Measurements from ENCODE around the gene SPEF1.

SPEF1 gene

DNA sequence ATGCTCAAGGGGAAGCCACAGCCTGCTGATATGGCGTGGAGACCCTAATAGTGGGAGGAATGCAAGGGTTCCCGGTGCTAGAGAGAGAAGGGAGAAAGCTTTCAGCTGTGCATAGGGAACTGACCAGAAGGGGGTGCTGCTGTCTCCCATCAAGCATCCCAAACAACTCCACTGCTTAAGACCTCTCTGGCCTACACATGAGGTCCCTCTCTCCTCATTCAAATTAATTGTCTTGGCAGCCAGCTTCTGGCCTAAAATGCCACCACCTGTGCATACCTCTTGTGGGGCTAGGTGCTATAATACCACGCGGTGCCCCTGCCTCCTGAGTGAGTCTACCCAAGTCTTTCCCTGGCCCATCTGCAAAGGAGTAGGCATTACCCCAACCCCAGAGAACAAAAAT, 28.1 kb downstream of the SPEF1 start:
- H3K36me3 ChIP-seq (ENCODE audit: control insufficient read depth, low read length): peaks cover 10% of the 10 kb centered on the region
- H3K27ac ChIP-seq (ENCODE audit: low read depth, low read length): no peak overlapping the region
- H3K4me3 ChIP-seq (ENCODE audit: low read length): no peak overlapping the region
- no peaks in the 10 kb centered on the region for H3K9me3 ChIP-seq (ENCODE audit: control insufficient read depth, insufficient read depth, low read length)
- no peaks in the 10 kb centered on the region for H3K9me2 ChIP-seq (replicated peaks; ENCODE audit: control insufficient read depth, low read length)
- TF ChIP-seq EZH2phosphoT487 (IDR thresholded peaks at IDR 0.05; ENCODE audit: borderline replicate concordance, low read length) (no peak), CTCF (IDR thresholded peaks at IDR 0.05; ENCODE audit: low read depth, low read length, poor library complexity, severe bottlenecking) (peak; percentile 89)
- H3K4me1 ChIP-seq (ENCODE audit: control insufficient read depth, low read length): no peaks in the 10 kb centered on the region
- no peaks in the 10 kb centered on the region for H3K27me3 ChIP-seq (ENCODE audit: control insufficient read depth, low read length)
- H3K79me2 ChIP-seq (ENCODE audit: control insufficient read depth, low read length): no peaks in the 10 kb centered on the region
- H3F3A ChIP-seq (ENCODE audit: control insufficient read depth, insufficient read depth): no peaks in the 10 kb centered on the region
- H3K4me2 ChIP-seq (ENCODE audit: low read length): no peak overlapping the region
- no peaks in the 10 kb centered on the region for H4K20me1 ChIP-seq (ENCODE audit: control insufficient read depth, insufficient read depth, low read depth, low read length)

- no peaks in the 10 kb centered on the region for H4K20me1 ChIP-seq (ENCODE audit: control insufficient read depth, insufficient read depth, low read depth, low read length)
- H3F3A ChIP-seq (ENCODE audit: control insufficient read depth, insufficient read depth): no peaks in the 10 kb centered on the region
- no peaks in the 10 kb centered on the region for H3K9me3 ChIP-seq (ENCODE audit: control insufficient read depth, insufficient read depth, low read length)
- TF ChIP-seq CTCF (IDR thresholded peaks at IDR 0.05; ENCODE audit: low read depth, low read length, poor library complexity, severe bottlenecking) (no peak), EZH2phosphoT487 (IDR thresholded peaks at IDR 0.05; ENCODE audit: borderline replicate concordance, low read length) (no peak)
- no peak overlapping the region for H3K4me2 ChIP-seq (ENCODE audit: low read length)
- H3K9me2 ChIP-seq (replicated peaks; ENCODE audit: control insufficient read depth, low read length): no peaks in the 10 kb centered on the region
- no peak overlapping the region for H3K4me3 ChIP-seq (ENCODE audit: low read length)
- H3K36me3 ChIP-seq (ENCODE audit: control insufficient read depth, low read length): peaks cover 5% of the 10 kb centered on the region; the same call in 1 of the 2 replicates
- no peaks in the 10 kb centered on the region for H3K79me2 ChIP-seq (ENCODE audit: control insufficient read depth, low read length)
- no peak overlapping the region for H3K27ac ChIP-seq (ENCODE audit: low read depth, low read length)
- H3K4me1 ChIP-seq (ENCODE audit: control insufficient read depth, low read length): no peaks in the 10 kb centered on the region
- H3K27me3 ChIP-seq (ENCODE audit: control insufficient read depth, low read length): no peaks in the 10 kb centered on the region
These were observed 28.9 kb downstream of the SPEF1 start for GRCh38 chr20:3752386-3752759.

GRCh38 chr20:3751675-3752385, 29.4 kb downstream of the SPEF1 start:
- no peaks in the 10 kb centered on the region for H3K9me2 ChIP-seq (replicated peaks; ENCODE audit: control insufficient read depth, low read length)
- no peak overlapping the region for H3K27ac ChIP-seq (ENCODE audit: low read depth, low read length)
- no peak for TF ChIP-seq EZH2phosphoT487 (IDR thresholded peaks at IDR 0.05; ENCODE audit: borderline replicate concordance, low read length)
- no peak overlapping the region for H3K4me2 ChIP-seq (ENCODE audit: low read length)
- H3K4me3 ChIP-seq (ENCODE audit: low read length): no peak overlapping the region
- H3K36me3 ChIP-seq (ENCODE audit: control insufficient read depth, low read length): peaks cover 5% of the 10 kb centered on the region; the same call in 1 of the 2 replicates
- H3K27me3 ChIP-seq (ENCODE audit: control insufficient read depth, low read length): no peaks in the 10 kb centered on the region
- H3F3A ChIP-seq (ENCODE audit: control insufficient read depth, insufficient read depth): no peaks in the 10 kb centered on the region
- H4K20me1 ChIP-seq (ENCODE audit: control insufficient read depth, insufficient read depth, low read depth, low read length): no peaks in the 10 kb centered on the region
- H3K79me2 ChIP-seq (ENCODE audit: control insufficient read depth, low read length): no peaks in the 10 kb centered on the region
- H3K9me3 ChIP-seq (ENCODE audit: control insufficient read depth, insufficient read depth, low read length): no peaks in the 10 kb centered on the region
- H3K4me1 ChIP-seq (ENCODE audit: control insufficient read depth, low read length): no peaks in the 10 kb centered on the region

DNA sequence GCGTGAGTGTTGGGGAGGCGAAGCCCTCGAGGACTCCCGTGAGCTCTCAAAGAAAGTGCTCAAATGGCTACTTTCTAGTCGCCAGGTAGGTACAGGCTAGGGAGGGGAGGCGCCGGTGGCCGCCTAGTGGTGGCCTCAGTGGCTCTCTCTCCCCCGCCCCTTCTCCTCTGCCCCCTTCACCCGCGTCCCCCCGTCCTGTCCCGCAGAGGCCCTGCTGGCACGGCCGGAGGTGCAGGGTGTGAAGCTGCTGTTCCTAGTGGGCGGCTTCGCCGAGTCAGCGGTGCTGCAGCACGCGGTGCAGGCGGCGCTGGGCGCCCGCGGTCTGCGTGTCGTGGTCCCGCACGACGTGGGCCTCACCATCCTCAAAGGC, 30.0 kb downstream of the SPEF1 start:
- peaks cover 5% of the 10 kb centered on the region; the same call in 1 of the 2 replicates for H3K36me3 ChIP-seq (ENCODE audit: control insufficient read depth, low read length)
- H3K79me2 ChIP-seq (ENCODE audit: control insufficient read depth, low read length): no peaks in the 10 kb centered on the region
- H3K9me3 ChIP-seq (ENCODE audit: control insufficient read depth, insufficient read depth, low read length): no peaks in the 10 kb centered on the region
- no peaks in the 10 kb centered on the region for H3K27me3 ChIP-seq (ENCODE audit: control insufficient read depth, low read length)
- no peak overlapping the region for H3K27ac ChIP-seq (ENCODE audit: low read depth, low read length)
- no peaks in the 10 kb centered on the region for H3K9me2 ChIP-seq (replicated peaks; ENCODE audit: control insufficient read depth, low read length)
- no peaks in the 10 kb centered on the region for H3F3A ChIP-seq (ENCODE audit: control insufficient read depth, insufficient read depth)
- no peaks in the 10 kb centered on the region for H4K20me1 ChIP-seq (ENCODE audit: control insufficient read depth, insufficient read depth, low read depth, low read length)
- no peak overlapping the region for H3K4me3 ChIP-seq (ENCODE audit: low read length)
- TF ChIP-seq EZH2phosphoT487 (IDR thresholded peaks at IDR 0.05; ENCODE audit: borderline replicate concordance, low read length): no peak
- TF ChIP-seq CTCF (IDR thresholded peaks at IDR 0.05; ENCODE audit: low read depth, low read length, poor library complexity, severe bottlenecking): no peak
- no peaks in the 10 kb centered on the region for H3K4me1 ChIP-seq (ENCODE audit: control insufficient read depth, low read length)
- H3K4me2 ChIP-seq (ENCODE audit: low read length): no peak overlapping the region

Data from DOHH2 (cell line).